Vagina (tissue), 2 donors: ENCODE data around the gene MUC4. TPM values are rescaled to one million over a fixed set of nuclear protein-coding genes. Genes with fewer than 3 reads are reported as not detected.

Source experiments
- DNase-seq, 2 donors: peaks; one replicate each; pipeline ENCODE4 v3.0.0-alpha.2; 2017; ENCODE audit errors: extremely low spot score in 2 of 2
- H3K27ac ChIP-seq: fragments of 200-600 bp; sonication (generic); one replicate; pipeline ENCODE4 v1.5.1; 2019
- H3K27me3 ChIP-seq: fragments of 200-600 bp; sonication (generic); one replicate; pipeline ENCODE4 v1.5.1; 2019
- H3K36me3 ChIP-seq, 2 donors: fragments of 200-600 bp; sonication (generic); one replicate each; pipeline ENCODE4 v1.5.1; 2017 to 2019
- H3K4me1 ChIP-seq: fragments of 200-600 bp; sonication (generic); one replicate; pipeline ENCODE4 v1.5.1; 2019
- H3K4me3 ChIP-seq, 2 donors: fragments of 200-600 bp; sonication (generic); 1 replicate in 1 of 2; 2 replicates in 1 of 2; pipeline ENCODE4 v1.5.1; 2016 to 2019
- H3K9me3 ChIP-seq: fragments of 200-600 bp; sonication (generic); one replicate; pipeline ENCODE4 v1.5.1; 2019
- POLR2A ChIP-seq, 2 donors: fragments of 450-650 bp; IDR thresholded peaks; one replicate each; pipeline ENCODE4 v1.6.1; 2017; ENCODE audit warnings: antibody characterized with exemption in 2 of 2, mild to moderate bottlenecking in 2 of 2, moderate library complexity in 2 of 2
- POLR2AphosphoS5 ChIP-seq, 2 donors: sonication (generic); formaldehyde crosslinking; IDR thresholded peaks; one replicate each; pipeline ENCODE4 v1.9.0; 2017; ENCODE audit warnings: antibody characterized with exemption in 2 of 2, mild to moderate bottlenecking in 2 of 2, low read depth in 1 of 2; ENCODE audit not compliant: insufficient read depth in 1 of 2
- intact Hi-C: fragments of 100-400 bp; cut with DNase I; formaldehyde crosslinking; loops from one replicate; pipeline ENCODE4 v1.15.1; 2023
- total RNA-seq: library from RNA; depleted of rRNA; stranded (reverse); fragments of >200 nt; gene quantifications from one replicate; pipeline ENCODE4 v1.2.3, GENCODE V29; 2016
- TF ChIP-seq, protein P1 (sequence below), 3 experiments: fragments of 450-650 bp in 2 of 3; fragments of 200-600 bp in 1 of 3; sonication (generic) in 1 of 3; IDR thresholded peaks; one replicate each; pipeline ENCODE4 v1.5.1; 2017 to 2019; ENCODE audit warnings: antibody characterized with exemption in 3 of 3, mild to moderate bottlenecking in 2 of 3, moderate library complexity in 2 of 3

The MUC4 gene
- total RNA-seq, 1 donor from 2014 or later: 36.1 TPM

DNA sequence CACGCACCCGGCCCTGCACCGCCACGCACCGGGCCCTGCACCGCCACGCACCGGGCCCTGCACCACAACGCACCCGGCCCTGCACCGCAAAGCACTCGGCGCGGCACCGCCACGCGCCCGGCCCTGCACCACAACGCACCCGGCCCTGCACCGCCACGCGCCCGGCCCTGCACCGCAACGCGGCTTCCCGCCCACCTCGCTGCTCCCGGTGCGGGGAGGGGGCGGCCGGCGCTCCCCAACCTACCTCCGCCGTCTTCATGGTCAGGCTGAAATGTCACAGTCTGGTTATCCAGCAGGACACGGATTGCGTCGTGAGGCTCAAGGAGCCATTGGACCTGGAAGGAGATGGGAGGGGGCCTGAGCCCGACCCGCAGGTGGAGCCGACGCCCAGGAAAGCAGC lies 49.1 kb downstream of the MUC4 start:
- no peak for TF ChIP-seq POLR2AphosphoS5 (IDR thresholded peaks at IDR 0.05; ENCODE audit: insufficient read depth in 1 of 2, low read depth in 1 of 2)
- TF ChIP-seq, protein P1, sequence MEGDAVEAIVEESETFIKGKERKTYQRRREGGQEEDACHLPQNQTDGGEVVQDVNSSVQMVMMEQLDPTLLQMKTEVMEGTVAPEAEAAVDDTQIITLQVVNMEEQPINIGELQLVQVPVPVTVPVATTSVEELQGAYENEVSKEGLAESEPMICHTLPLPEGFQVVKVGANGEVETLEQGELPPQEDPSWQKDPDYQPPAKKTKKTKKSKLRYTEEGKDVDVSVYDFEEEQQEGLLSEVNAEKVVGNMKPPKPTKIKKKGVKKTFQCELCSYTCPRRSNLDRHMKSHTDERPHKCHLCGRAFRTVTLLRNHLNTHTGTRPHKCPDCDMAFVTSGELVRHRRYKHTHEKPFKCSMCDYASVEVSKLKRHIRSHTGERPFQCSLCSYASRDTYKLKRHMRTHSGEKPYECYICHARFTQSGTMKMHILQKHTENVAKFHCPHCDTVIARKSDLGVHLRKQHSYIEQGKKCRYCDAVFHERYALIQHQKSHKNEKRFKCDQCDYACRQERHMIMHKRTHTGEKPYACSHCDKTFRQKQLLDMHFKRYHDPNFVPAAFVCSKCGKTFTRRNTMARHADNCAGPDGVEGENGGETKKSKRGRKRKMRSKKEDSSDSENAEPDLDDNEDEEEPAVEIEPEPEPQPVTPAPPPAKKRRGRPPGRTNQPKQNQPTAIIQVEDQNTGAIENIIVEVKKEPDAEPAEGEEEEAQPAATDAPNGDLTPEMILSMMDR (IDR thresholded peaks at IDR 0.05): no peak
- TF ChIP-seq POLR2A (IDR thresholded peaks at IDR 0.05): no peak
- Histone ChIP-seq H3K27ac (no peak overlapping the region), H3K36me3 (no peaks in the 10 kb centered on the region), H3K27me3 (no peaks in the 10 kb centered on the region), H3K4me3 (no peak overlapping the region), H3K9me3 (no peaks in the 10 kb centered on the region), H3K4me1 (peaks cover 5% of the 10 kb centered on the region)
- intact Hi-C loops: no loop called here
- DNase-seq: no peak

DNA sequence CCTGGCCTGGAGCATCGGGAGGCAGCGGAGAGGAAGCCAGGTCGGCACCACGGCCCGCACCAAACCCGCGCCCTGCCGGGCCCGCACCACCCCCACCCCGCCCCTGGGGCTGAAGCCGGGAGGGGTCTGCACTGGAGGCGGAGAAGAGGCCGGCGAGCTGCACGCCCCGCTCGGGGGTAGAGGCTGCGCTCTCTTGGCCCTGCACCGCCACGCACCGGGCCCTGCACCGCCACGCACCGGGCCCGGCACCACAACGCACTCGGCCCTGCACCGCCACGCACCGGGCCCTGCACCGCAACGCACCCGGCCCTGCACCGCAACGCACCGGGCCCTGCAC lies 49.5 kb downstream of the MUC4 start:
- DNase-seq: no peak
- H3K4me1 ChIP-seq: peaks cover 5% of the 10 kb centered on the region
- no peaks in the 10 kb centered on the region for H3K27me3 ChIP-seq
- H3K36me3 ChIP-seq: no peaks in the 10 kb centered on the region
- intact Hi-C loops: no loop called here
- TF ChIP-seq POLR2AphosphoS5 (IDR thresholded peaks at IDR 0.05; ENCODE audit: insufficient read depth in 1 of 2, low read depth in 1 of 2) (no peak), POLR2A (IDR thresholded peaks at IDR 0.05) (no peak)
- TF ChIP-seq, protein P1 (IDR thresholded peaks at IDR 0.05): no peak
- H3K4me3 ChIP-seq: no peak overlapping the region
- H3K27ac ChIP-seq: no peak overlapping the region
- no peaks in the 10 kb centered on the region for H3K9me3 ChIP-seq

DNA sequence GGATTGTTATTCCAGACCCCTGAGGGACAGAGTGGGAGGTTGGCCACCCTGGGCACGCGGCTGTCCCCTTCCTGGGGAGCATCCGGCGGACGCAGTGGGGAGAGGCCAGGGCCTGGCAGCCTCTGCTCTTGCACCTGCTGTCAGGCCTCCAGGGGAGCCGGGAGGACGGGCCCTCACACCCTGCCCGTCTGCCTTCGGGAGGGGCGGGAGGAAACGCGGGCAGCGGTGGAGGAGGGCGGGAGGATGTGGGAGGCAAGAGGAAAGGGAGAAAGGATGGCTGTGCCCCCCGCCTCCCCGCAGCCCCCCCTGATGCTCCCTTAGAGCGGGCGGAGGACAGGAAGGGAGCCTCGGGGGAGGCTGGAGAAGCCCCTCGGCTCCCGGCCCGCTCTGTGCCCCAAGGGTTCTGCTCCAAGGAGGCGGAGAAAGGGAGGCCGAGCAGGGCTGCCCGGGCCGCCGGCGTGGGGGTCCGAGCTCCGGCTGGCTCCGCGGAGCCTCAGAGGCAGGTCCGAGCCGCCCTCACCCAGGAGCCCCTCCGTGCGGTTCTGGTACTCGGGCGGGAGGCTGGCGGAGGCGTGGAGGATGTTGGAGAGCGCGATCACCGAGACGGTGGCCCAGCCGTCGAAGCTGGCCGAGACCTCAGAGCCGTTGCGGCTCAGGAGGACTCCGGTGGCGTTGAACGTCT lies 50.0 kb downstream of the MUC4 start:
- no peak overlapping the region for H3K4me3 ChIP-seq
- intact Hi-C loops: no loop called here
- H3K27me3 ChIP-seq: no peaks in the 10 kb centered on the region
- TF ChIP-seq POLR2AphosphoS5 (IDR thresholded peaks at IDR 0.05; ENCODE audit: insufficient read depth in 1 of 2, low read depth in 1 of 2) (no peak), POLR2A (IDR thresholded peaks at IDR 0.05) (no peak)
- TF ChIP-seq, protein P1 (IDR thresholded peaks at IDR 0.05): no peak
- no peak overlapping the region for H3K27ac ChIP-seq
- no peak for DNase-seq
- H3K9me3 ChIP-seq: no peaks in the 10 kb centered on the region
- peaks cover 5% of the 10 kb centered on the region for H3K4me1 ChIP-seq
- no peaks in the 10 kb centered on the region for H3K36me3 ChIP-seq

DNA sequence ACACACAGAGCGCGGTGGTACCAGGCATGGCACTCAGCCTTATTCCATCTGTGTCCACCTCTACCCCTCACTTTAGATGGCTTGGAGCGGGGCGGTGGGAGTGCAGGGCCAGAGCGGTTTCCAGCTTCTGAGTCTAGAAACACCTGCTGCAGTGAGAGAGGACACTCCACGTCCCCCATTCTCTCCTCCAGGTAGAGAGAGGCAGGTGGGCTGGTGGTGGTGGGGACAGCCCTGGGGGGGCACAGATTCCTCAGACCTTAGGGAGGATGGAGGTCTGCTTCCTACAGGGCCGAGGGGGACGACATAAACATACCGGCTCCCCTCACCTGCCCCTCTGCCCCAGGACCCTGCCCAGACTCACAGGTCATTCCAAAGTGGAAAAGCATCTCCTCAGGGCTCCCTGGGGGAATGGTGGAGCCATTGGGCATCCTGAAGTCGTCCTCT lies 50.6 kb downstream of the MUC4 start:
- TF ChIP-seq POLR2A (IDR thresholded peaks at IDR 0.05): no peak
- TF ChIP-seq POLR2AphosphoS5 (IDR thresholded peaks at IDR 0.05; ENCODE audit: insufficient read depth in 1 of 2, low read depth in 1 of 2): no peak
- TF ChIP-seq, protein P1 (IDR thresholded peaks at IDR 0.05): no peak
- peaks cover 5% of the 10 kb centered on the region for H3K4me1 ChIP-seq
- DNase-seq: no peak
- H3K4me3 ChIP-seq: no peak overlapping the region
- no peak overlapping the region for H3K27ac ChIP-seq
- H3K9me3 ChIP-seq: no peaks in the 10 kb centered on the region
- H3K36me3 ChIP-seq: no peaks in the 10 kb centered on the region
- no peaks in the 10 kb centered on the region for H3K27me3 ChIP-seq
- intact Hi-C loops: no loop called here

DNA sequence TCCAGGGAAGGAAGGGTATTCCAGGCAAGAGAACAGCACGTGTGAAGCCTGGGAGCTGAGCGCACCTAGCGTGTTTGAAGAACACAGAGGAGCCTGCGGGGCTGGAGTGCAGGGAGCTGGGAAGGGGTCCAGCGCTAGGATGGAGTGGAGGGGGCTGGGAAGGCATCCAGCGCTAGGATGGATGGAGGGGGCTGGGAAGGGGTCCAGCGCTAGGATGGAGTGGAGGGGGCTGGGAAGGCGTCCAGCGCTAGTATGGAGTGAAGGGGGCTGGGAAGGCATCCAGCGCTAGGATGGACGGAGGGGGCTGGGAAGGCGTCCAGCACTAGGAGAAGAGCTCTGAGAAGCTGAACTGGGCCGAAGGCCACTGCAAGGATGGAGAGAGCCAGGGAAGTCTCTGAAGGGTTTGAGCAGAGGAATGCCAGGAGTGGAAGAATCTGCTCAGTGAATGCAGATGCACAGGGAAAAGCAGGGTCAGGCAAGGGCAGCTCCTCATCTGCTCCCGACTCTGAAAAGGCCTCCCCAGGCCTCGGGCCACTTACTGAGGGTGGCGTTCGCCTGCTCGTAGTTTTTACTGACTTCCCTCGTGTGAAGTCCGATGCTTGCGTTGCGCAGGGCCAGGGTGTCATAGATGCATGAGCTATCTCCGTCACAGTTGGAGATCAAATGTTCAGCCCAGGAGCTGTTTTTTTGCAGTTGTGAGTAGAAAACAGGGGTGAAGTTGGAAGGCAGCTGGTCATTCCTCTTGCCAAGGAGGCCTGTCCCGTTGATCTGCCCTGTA lies 51.2 kb downstream of the MUC4 start:
- DNase-seq: no peak
- H3K36me3 ChIP-seq: no peaks in the 10 kb centered on the region
- no peak overlapping the region for H3K27ac ChIP-seq
- no peaks in the 10 kb centered on the region for H3K9me3 ChIP-seq
- no peaks in the 10 kb centered on the region for H3K27me3 ChIP-seq
- H3K4me3 ChIP-seq: no peak overlapping the region
- H3K4me1 ChIP-seq: peaks cover 5% of the 10 kb centered on the region
- TF ChIP-seq POLR2A (IDR thresholded peaks at IDR 0.05) (no peak), POLR2AphosphoS5 (IDR thresholded peaks at IDR 0.05; ENCODE audit: insufficient read depth in 1 of 2, low read depth in 1 of 2) (no peak)
- TF ChIP-seq, protein P1 (IDR thresholded peaks at IDR 0.05): no peak
- intact Hi-C loops: no loop called here
